ENCODE results near the gene SMCR8.
A peak's percentile ranks its signal among the peaks of the same experiment; 100 is the strongest.
"Not testable (repeated sequence)": the region's sequence is repeated elsewhere in the genome, so short reads cannot be mapped to it uniquely, and the experiment has no call there.

SMCR8 gene, protein sequence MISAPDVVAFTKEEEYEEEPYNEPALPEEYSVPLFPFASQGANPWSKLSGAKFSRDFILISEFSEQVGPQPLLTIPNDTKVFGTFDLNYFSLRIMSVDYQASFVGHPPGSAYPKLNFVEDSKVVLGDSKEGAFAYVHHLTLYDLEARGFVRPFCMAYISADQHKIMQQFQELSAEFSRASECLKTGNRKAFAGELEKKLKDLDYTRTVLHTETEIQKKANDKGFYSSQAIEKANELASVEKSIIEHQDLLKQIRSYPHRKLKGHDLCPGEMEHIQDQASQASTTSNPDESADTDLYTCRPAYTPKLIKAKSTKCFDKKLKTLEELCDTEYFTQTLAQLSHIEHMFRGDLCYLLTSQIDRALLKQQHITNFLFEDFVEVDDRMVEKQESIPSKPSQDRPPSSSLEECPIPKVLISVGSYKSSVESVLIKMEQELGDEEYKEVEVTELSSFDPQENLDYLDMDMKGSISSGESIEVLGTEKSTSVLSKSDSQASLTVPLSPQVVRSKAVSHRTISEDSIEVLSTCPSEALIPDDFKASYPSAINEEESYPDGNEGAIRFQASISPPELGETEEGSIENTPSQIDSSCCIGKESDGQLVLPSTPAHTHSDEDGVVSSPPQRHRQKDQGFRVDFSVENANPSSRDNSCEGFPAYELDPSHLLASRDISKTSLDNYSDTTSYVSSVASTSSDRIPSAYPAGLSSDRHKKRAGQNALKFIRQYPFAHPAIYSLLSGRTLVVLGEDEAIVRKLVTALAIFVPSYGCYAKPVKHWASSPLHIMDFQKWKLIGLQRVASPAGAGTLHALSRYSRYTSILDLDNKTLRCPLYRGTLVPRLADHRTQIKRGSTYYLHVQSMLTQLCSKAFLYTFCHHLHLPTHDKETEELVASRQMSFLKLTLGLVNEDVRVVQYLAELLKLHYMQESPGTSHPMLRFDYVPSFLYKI

DNA sequence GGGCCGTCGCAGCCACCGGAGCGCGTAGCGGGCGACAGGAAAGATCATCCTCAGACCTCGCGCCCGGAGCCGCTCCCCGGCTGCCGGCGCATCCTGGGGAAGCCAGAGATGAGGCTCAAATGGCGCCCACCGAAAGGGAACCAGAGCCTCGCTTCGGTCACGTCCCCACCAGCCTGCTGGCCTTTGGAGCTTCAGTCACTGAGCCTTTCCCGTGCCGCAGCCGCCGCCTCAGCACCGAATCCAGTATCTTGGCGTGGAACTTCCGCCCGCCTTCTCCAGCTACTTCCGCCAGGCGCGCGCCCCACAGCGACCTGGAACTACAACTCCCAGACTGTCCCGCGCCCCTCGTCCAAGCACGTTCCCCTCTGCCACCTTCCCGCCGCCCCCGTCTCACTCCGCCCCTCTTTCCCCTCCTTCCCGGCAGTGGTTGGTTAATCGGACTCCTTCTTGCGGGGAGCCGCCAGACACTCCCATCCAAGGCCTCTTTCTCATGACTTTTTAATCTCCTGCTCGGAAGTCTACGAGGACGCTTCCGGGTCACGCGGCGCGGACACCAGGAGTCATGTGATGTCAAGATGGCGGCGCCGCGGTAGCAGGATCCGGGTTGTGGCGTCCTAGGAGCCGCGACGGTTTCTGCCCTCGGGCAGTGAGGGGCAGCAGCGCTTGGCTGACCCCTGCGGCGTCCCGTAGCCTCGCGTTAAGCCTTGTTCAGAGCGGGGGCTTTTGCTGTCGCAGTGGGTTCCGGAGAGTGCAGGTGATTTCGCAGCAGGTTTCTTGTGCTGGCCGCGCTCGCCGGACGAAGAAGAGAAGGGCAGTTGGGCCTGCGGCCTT, at the start of gene SMCR8, which contains the start of gene TOP3A:
Gene SMCR8, plus strand, starts transcription at position 563 of the 831 bp plus-strand sequence. CDS start 497 bp downstream, outside the sequence.
Gene TOP3A, minus strand, starts transcription at position 264 of the 831 bp plus-strand sequence. Its CDS starts 216 bp downstream, at position 48.
- peak; percentile 92 for DNase-seq (ENCODE audit: low spot score)

DNA sequence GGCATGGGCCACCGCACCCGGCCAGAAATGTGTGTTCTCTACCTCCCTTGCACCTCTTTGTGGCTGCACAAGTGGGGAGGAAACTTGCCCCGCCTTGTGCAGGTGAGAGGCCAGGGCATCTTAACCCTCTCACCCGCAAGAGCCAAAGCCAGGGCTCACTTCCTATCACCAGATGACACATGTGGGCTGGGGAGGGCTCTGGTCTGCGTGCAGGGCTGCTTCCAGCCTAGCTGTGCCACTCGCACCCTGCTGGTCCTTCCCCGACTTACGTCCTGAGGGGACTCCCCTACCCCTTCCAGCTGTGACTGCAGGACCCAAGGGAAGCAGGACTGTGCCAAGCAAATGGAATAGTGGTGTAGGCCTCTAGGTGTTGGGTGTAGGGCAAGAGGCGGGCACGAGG, 47.7 kb upstream of the SMCR8 start:
- no peak for DNase-seq (ENCODE audit: low spot score)

DNA sequence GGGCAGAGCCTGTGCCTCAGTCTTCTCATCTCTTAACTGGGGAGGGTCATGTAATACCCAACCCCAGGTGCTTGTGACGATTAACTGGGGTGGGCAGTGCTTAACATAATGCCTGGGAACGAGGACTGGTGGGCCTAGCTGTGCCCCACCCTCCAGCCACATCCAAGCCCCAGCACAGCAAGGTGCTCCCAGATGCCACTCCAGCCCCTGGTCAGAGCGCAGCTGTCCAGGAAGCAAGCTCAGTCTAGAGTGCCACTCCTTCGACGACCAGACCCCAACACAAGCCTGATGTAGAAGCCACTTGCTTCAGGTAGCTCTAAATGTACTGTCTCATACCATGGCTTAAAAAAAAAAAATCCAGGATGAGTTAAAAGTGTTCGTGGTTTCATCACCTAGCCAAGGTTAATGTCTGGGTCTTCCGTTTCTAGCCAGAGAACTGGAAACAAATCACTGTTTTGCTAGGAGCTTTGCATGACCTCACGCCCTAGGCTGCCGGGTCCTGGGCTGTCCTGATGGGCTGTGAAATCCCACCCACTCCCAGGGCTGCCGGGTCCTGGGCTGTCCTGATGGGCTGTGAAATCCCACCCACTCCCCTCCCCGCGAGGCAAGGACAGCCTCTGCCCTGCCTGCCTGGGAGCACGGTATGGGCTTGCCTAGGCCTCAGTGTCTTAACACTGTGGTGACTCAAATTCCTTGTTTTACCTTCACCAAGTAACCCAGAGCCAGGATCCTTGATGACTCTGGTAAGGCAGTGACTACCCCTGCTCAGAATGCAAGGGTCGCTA, 47.0 kb upstream of the SMCR8 start:
- DNase-seq (ENCODE audit: low spot score) = no peak

DNA sequence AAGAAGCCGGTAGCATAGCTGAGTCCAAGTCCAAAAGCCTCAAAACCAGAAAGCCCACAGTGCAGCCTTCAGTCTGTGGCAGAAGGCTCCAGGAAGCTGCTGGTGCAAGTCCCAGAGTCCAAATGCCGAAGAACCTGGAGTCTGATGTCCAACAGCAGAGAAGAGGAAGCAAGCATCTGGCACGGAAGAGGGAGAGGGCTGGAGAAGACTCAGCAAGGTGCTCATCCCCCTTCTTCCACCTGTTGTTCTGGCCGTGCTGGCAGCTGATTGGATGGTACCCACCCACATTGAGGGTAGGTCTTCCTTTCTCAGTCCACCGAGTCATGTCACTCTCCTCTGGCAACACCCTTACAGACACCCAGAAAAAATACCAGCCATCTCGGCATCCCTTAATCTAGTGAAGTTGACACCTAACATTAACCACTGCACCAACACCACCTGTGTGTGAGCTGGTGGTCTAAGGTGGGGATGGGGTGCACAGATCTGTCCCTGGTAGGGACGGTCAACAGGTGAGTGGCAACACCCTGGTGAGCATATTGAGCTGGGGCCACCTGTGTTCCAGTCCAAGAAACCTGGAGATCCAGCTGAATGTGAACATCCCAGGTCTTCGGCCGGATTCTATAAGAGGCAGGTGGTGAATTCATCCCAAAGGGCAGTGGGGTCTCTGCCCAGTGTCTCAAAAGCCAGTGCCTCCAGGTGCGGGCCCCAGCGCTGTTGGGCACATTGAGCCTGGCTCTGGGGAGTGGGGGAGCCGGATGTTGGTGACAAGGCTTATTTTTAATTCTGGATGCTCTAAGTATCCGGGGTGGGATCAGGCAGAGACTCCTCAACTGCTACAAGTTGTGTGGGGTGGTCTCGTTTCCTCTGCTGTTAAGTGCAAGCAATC, 44.8 kb upstream of the SMCR8 start:
- DNase-seq (ENCODE audit: low spot score) = no peak

DNA sequence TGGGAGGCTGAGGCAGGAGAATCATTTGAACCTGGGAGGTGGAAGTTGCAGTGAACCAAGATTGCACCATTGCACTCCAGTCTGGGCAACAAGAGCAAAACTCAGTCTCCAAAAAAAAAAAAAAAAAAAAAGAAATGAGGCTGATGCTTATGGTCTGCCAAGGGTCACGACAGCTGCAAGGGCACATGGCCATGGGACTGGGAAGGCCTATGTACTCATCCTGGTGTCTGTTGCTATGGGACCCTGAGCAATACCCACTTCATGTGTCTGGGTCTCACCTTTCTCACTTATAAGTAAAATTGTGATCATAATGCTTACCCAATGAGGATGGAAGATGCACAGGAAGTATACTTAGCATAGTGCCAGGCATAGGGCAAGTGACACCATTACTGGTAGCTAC, 38.0 kb upstream of the SMCR8 start:
- no peak for DNase-seq (ENCODE audit: low spot score)

DNA sequence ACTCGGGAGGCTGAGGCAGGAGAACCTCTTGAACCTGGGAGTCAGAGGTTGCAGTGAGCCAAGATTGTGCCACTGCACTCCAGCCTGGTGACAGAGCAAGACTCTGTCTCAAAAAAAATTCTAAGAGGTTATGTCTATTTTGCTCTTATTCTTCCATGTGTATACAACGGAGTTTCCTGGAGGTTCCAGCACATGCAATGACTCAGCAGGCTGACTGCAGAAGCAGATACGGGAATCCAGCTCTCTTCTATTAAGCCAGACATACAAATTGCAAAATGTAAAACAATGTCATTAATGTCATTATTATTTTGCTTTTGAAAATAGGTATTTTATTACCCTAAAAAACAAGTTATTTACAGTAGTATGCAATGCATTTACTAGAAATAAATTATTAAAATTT, 36.2 kb upstream of the SMCR8 start:
- DNase-seq (ENCODE audit: low spot score) = no peak

DNA sequence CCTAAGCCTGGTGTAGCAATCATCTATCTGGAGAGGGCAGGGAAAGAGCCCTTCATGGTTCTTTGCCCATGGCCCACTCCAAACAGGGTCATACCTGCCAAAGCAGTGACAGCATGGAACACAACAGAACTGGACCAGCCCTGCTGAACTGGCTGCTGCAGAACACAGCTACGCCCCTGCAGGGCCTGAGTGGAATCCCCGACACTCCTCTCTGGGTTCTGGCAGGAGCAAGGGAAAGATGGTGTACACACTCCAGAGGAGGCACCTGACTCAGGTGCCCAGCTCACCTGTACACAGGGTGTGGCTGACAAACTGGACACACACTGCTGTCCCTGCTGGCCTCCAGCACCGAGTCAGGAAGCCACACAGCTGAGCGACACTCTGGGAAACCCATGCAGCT, 34.8 kb upstream of the SMCR8 start:
- no peak for DNase-seq (ENCODE audit: low spot score)

DNA sequence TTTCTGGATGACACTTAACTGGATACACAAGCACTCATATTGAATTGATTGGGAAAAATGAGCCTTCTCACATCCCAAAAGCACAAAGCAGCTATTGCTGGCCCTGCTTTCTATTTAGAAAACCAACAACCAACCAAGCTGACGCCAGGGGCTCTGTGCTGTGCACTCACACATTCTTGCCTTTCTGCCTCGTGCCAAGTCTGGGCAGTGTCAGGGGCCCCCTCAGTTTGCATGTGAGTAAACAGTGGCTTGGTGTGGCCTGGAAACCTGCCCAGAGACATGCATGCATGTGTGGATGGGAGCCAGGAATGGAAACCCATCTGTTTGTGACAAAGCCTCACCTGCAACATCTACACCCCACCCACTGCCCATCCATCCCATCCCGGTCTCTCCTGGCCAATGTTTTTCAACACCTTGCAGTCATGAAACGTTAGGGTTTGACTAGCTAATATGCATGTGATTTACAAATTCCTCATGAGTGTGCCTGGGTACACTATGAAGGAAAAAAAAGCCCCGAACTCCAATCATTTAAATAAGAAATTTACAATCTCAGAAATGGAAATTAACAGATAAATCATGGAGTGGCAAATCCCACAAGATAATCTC, 34.2 kb upstream of the SMCR8 start:
- no peak for DNase-seq (ENCODE audit: low spot score)

DNA sequence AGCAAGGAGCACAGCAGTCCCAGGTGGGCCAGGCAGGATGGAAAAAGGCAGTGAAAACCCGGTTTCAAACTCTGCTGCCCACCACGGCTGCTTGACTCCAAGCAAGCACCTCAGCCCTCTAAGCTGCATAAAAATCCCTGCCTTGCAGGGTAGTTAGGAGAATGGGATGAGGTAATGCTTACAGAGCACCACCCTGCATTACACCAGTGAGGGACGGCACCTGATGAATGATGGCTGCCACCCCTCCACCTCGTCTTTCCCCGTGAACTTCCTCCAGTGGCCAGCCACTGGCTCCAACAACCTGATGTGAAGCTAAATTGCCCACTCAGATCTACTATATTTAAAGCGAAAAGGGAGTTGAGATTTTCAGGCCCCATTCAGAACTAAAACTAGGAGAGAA, 33.3 kb upstream of the SMCR8 start:
- DNase-seq (ENCODE audit: low spot score) = no peak

DNA sequence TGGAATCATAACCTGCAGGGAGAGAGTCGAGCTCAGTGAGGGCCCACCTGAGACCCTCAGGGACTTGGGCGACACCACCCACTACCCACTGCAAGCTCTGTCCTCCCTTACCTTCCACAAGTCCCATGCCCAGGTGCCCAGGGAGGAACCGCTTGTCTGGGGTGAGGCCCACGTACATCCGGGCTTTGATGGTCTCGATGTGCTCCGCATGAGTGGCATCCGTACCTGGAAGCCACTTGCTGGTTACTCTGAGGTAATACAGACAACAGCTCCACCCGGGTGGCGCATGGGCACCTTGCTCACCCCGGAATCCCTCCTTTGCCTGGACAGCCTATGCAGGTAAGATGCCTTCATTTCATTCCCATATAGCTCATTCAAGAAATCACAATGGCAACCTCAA, 29.8 kb upstream of the SMCR8 start:
- no peak for DNase-seq (ENCODE audit: low spot score)

DNA sequence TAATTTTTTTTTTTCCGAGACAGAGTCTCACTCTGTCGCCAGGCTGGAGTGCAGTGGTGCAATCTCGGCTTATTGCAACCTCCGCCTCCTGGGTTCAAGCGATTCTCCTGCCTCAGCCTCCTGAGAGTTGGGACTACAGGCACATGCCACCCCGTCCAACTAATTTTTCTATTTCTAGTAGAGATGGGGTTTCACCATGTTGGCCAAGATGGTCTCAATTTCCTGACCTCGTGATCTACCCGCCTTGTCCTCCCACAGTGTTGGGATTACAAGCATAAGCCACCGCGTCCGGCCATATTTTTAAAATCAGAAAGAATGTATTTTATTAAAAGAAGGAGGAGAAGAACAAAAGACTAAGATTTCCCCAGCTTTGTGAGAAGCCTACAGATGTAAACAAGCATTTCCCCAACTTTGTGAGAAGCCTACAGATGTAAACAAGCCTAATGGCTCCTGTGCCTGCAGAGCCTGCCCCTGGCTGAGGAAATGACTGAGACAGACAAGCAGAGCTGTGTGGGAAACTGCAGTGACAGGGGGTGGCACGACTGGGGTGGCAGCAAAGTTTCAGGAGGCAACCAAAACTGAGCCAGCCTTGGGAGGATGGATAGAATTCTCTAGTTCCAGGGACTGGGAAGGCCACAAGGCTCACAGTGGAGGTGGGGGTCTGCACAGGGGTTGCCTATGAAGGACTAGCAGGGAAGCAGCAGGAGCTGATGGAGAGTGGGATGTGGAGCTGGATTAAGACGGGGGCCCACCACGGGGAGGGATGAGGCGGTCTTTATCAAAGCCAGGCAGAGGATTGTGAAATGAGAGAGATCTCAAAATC, 23.2 kb upstream of the SMCR8 start:
- no peak for DNase-seq (ENCODE audit: low spot score)

DNA sequence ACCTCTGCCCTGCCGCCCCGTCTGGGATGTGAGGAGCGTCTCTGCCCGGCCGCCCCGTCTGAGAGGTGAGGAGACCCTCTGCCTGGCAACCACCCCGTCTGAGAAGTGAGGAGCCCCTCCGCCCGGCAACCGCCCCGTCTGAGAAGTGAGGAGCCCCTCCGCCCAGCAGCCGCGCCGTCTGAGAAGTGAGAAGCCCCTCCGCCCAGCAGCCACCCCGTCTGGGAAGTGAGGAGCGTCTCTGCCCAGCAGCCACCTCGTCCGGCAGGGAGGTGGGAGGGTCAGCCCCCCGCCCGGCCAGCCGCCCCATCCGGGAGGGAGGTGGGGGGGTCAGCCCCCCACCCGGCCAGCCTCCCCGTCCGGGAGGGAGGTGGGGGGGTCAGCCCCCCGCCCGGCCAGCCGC, 17.0 kb upstream of the SMCR8 start:
- DNase-seq (ENCODE audit: low spot score) = not testable (repeated sequence)

DNA sequence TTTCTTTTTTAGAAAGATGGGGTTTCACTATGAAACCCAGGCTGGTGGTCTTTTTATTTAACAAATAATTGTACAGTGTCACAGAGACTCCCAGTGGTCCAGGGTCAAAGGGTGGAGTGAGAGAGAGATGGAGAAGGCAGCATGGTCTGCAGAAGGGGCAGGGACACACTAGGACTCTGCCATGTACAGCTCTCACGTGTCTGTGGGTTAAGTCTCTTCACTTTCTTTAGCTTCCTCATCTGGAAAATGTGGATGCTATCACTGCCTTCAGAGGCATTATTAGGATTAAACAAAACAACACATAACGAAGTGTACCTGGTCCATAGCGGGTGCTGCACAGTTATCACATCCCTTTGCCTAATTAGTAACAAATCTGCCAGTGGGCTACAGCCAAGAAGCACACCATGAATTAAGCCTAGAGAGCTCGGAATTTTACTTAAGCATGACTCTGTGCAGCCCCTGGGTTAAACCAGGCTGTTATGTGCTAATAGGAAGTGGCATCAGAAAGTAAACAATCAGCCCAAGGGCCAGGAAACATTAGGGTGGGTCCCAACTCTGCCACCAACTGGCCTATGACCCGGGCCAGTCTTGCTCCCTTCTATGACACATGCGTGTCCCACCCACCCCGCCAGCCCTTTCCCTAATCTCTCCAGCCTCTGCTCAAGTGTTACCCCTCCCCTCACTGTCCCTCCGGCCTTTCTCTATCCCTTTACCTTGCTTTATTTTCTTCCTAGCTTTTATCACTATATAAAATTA, 14.2 kb upstream of the SMCR8 start:
- DNase-seq (ENCODE audit: low spot score) = no peak

DNA sequence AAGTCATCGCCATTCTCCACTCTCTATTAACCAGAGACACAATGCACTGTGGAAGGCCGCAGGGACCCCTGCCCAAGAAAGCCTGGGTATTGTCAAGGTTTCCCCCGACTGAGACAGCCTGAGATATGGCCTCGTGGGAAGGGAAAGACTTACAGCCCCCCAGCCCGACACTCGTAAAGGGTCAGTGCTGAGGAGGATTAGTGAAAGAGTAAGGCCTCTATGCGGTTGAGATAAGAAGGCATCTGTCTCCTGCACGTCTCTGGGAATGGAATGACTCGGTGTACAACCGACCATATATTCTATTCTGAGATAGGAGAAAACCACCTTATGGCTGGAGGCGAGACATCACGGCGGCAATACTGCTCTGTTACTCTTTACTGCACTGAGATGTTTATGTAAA, 11.9 kb upstream of the SMCR8 start:
- DNase-seq (ENCODE audit: low spot score) = not testable (repeated sequence)

DNA sequence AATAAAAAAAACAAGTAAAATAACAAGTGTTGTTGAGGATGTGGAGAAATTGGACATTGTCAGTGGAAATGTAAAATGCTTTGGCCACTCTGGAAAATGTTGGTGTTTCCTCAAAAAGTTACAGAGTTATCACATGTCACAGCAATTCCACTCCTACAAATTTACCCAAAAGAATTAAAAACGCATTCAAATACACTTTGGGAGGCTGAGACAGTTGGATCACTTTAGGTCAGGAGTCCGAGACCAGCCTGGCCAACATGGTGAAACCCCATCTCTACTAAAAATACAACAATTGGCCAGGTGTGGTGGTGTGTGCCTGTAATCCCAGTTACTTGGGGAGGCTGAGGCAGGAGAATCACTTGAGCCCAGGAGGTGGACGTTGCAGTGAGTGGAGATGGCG, 5.9 kb upstream of the SMCR8 start:
- DNase-seq (ENCODE audit: low spot score) = no peak

DNA sequence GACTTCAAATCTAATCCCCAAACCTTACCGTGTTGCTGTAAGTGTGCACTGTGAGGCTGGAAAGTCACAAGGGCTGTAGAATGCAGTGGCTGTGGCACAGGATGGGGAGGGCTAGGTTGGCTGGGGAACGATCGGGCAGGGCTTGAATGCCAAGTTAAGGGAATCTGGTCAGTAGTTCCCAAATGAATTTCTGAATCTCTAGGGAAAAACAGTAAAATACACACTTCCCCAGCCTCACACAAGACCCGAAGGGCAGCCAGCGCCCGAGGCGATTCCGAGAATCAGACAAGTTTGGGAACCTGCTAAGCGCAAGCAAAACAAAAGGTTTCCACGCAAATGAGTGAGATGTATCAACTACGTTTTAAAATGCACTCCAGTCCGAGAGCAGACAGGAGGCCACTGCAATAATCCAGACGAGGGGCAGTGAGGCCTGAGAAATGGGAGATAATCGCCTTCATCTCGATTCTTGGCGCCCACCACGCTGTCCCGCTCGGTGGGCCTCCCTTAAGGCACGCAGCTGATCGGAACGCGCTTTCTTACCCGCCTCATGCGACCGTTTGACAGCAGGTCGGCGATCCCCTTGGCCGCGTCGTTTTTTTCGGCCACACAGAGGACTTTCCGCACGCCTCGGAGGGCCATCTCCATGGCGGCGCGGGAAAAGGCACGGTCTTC, 898 bp upstream of the SMCR8 start:
- DNase-seq (ENCODE audit: low spot score) = peak; percentile 15

DNA sequence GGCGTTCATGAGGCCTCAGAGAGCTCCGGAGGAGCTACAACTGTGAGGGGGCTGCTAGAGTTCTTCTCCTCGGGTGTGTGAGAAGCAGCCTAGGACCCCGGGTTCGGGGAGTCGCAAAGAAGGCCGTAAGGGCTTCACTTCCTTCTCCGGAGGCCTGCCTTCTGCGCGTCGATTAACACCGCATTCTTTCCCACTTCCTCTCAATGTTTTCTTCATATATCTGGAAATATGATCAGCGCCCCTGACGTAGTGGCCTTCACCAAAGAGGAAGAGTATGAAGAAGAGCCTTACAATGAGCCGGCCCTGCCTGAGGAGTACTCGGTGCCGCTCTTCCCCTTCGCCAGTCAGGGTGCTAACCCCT, 449 bp downstream of the SMCR8 start:
- DNase-seq (ENCODE audit: low spot score) = no peak

DNA sequence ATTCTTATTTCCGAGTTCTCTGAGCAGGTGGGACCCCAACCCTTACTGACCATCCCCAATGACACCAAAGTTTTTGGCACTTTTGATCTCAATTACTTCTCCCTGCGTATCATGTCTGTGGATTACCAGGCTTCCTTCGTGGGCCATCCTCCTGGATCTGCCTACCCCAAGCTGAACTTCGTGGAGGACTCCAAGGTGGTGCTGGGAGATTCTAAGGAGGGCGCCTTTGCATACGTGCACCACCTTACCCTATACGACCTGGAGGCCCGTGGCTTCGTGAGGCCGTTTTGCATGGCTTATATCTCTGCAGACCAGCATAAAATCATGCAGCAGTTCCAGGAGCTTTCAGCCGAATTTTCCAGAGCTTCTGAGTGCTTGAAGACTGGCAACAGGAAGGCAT, 868 bp downstream of the SMCR8 start:
- no peak for DNase-seq (ENCODE audit: low spot score)

All from hematopoietic multipotent progenitor cell treated with erythropoietin and hydrocortisone succinate and interleukin-3 and kit ligand, for 17 days (in vitro differentiated cells).